ENCODE data around the gene PGAM2.

PGAM2 gene

DNA sequence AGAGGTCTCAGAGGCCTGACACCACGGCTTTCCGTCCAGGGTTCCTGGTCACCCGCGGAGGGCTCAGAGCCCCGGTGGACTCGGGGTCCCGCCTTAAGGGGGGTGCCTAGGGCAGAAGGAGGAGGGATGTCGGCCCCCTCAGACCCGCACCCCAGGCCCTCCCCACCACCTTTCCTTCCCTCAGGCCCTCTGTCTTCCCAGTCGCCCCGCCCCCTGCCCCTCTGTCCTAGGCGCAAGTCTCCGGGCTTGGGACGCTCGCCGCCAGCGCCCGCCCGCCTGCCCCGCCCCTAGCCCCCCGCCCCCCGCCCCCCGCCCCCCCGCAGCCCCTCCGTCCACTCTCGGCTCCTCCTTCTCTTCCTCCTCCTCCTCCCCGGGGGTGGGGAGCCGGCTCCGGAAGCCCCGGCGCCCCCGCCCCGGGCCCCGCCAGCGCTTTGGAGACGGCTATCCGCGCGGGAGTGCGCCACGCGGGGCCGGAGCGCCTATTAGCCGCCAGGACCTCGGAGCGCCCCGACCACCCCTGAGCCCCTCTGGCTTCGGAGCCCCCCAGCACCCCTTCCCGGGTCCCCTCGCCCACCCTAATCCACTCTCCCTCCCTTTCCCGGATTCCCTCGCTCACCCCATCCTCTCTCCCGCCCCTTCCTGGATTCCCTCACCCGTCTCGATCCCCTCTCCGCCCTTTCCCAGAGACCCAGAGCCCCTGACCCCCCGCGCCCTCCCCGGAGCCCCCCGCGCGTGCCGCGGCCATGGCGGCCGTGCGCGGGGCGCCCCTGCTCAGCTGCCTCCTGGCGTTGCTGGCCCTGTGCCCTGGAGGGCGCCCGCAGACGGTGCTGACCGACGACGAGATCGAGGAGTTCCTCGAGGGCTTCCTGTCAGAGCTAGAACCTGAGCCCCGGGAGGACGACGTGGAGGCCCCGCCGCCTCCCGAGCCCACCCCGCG, 38.8 kb upstream of the PGAM2 start, which contains the start of gene AEBP1:
TSS of gene AEBP1 (plus strand) at position 423 of the 937 bp plus-strand sequence. CDS start at position 744, 321 bp downstream.
- no peak for DNase-seq (ENCODE audit: low read depth, low spot score)

DNA sequence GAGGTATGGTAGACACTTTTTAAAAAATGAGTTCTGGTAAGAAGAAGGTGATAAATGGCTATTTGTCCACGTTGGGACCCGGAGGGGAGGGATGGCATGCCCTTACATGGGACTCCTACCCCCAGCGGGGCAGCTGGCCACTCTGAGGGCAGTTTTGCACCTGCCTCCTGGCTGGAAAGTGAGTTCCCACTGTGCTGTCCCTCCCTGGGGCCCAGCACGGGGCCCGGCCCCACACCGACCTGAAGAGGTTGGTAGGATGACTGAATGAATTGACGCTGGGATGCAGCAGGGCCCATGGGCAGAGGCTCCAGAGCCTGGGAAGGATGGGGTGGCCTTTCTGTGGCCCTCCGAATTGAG, 38.2 kb upstream of the PGAM2 start:
- no peak for DNase-seq (ENCODE audit: low read depth, low spot score)

DNA sequence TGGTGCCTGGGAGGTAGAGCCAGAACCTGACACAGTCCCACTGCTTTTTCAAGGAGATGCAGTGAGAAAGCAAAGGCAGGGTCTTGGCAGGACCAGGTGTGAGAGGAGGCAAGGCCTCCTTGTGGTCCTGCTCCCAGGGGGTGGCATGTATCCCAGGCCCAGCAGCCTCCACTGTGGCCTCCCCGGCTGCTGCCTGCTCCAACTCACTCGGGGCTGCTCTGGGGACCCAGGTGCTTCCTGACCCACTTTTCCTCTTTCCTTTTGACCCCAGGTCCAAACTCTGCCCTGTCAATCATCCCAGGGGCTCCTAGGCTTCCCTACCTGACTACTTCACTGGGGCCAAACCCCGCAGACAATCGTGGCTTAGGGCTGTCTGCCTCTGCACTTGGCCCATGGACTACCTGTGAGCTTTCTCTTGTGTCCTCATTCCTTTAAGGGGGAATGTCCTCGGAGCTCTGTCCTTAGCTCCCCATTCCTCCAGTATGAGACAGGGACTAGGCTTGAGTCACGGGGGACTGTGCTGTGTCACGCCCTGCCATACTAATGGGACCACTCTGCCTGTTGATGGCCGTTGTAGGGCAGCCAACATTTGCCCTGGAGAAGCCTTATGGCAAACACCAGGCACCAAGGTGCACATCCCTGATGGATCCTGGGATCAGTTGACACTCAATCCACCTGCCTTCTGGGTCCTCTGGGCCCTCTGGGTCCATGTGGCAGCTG, 37.6 kb upstream of the PGAM2 start:
- DNase-seq (ENCODE audit: low read depth, low spot score) = no peak

DNA sequence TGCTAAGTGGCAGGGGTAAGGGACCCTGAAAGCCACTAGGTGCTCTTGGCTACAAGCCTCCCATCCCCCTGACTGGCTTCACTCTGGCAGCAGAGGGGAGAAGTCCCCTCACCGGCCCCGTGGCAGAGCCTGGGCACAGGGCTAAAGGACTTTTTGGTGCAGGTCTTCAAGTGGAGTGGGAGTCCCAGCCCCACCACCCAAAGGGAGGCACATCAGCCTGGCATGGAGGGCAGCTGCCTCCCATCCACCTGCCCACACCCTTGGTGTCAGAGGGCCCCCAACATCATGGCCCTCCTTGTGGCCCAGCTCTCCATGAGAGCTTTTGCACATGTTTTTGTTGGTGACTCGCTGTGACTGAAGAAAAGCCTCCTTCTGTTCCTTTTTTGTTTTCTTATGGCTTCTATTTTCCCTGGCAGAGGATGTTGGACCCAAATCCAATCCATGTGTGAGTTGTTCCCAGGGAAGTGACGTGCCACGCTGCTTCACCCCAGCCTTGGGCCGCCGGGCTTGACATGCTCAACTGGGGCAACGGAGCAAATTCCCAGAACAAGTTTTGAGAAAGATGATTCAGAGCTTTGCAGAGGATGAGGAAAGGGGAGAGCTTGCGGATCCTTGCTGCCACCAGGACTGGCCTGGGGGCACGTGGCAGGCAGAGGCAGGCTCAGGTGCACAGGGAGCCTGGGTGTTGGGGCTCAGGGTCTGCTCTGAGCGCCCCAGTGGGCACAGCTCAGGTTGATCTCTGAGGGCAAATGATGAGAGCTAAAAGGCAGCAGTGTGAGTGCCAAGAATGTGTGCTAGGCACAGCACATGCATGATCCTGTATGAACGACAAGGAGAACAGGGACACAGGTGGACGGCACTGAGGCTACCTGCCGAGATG, 36.8 kb upstream of the PGAM2 start:
- DNase-seq (ENCODE audit: low read depth, low spot score) = no peak

DNA sequence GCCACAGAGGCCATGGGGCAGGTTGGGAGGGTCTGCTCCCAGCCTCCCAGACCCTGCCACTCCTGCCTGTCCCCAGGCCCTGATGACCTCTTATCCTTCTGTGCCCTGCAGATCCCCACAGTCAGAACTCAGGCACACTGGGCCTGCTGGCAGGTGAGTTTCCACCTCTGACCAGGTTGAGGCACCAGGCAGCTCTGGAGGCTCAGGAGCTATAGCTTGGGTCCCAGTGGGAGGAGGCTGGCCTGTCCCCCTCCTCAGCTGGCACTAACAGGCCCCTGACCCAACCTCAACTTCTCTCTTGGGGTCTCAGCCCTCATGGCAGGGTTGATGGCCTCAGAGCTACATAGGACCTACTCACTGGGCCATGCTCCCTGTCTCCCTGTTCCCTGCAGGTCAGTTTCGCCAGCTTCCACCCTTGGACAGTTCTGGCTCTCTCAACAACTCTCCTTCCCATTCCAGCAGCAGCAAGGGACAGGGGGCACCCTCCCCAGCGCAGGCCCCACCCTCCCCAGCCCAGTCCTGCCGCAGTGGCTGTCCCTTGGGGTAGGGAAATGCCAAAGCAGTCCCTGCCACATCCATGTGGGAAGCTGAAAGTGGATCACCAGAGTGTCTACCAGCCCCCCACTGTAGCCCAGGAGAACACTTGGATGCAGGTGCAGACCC, 36.1 kb upstream of the PGAM2 start:
- no peak for DNase-seq (ENCODE audit: low read depth, low spot score)

DNA sequence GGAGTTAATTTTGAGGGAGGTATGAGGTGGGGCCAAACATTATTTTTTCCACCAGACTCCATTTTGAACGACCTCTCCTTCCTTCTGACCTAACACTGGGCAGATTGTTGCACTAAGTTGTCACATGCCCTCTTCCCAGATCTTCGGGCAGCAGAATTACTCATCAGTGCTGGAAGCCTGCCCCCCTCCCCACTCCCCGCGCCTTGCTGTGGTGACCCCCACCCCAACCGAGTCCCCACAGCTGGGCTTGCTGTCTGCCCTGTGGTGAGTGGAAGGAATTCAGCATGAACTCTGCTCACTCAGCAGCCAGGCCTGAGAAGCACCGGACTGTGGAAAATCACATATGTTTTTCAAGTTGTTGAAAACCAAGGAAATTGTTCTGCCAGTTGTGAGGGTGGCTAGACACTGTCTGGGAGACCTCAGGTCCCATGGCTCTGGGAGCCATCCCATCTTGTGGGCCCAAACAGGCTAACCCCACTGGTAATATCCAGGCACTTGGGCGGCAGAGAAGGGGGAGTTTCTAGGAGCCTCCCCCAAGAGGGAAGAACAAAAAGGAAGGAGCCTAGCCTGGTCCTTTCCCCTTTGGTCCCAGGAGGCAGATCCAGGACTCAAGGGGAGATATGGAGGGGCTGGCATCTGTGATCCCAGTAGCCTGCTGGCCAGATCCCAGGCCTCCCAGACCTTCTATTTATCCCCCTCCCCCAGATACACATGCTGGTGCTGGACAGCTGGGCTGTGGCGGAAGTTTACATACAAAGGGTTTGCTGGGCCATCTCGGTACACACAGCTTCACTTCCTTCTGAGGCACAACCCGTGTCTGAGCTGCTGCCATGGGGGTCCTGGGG, 35.3 kb upstream of the PGAM2 start:
- DNase-seq (ENCODE audit: low read depth, low spot score) = no peak

DNA sequence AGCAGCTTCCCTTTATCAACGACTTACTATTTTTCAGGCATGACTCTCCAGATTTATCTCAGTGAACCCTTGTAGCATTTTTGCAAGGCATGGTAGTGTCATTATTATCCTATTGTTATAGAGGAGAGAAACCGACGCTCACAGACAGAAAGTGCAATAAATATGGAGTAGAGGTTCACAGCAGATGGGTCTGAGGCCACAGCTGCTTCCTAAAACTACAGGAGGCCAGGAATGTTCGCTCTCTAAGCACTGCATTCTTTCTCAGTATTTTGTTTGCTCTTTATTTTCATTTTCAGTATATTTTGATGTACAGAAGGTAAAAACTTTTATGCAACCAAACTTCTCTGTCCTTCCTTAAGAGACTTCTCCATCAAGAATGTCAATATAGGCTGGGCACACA, 34.3 kb upstream of the PGAM2 start:
- DNase-seq (ENCODE audit: low read depth, low spot score) = no peak

DNA sequence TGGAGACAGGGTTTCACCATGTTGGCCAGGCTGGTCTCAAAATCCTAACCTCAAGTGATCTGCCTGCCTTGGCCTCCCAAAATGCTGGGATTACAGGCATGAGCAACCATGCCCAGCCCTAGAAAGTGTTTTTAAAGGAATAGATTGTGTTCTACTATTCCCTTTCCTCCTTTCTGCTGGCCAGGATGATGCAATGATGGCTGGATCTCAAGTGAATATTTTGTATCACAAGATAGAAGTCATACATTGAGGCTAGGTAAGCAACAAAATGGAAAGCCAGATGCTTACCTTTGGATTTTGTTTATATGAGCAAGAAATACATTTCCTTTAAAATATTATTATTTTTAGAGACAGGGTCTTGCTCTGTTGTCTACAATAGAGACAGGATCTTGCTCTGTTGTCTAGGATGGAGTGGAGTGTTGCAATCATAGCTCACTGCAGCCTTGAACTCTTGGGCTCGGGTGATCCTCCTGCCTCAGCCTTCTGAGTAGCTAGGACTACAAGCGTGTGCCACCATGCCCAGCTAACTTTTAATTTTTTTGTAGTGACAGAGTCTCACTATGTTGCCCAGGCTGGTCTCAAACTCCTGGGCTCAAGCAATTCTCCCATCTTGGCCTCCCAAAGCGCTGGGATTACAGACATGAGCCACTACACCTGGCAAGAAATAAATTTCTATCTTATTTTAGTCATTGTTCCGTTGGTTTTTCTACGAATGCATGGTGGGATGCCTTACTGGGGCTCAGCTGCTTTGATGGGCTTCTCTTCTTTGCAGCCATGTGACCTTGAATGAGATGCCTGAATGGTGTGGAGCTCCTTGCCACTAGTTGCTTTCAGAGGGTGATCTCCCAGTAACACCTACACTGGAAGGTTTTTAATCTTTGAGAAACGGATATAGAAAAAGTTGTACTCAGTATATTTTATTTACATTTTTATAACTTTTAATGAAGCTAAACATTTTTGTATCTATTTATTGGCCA, 33.0 kb upstream of the PGAM2 start:
- DNase-seq (ENCODE audit: low read depth, low spot score) = no peak

DNA sequence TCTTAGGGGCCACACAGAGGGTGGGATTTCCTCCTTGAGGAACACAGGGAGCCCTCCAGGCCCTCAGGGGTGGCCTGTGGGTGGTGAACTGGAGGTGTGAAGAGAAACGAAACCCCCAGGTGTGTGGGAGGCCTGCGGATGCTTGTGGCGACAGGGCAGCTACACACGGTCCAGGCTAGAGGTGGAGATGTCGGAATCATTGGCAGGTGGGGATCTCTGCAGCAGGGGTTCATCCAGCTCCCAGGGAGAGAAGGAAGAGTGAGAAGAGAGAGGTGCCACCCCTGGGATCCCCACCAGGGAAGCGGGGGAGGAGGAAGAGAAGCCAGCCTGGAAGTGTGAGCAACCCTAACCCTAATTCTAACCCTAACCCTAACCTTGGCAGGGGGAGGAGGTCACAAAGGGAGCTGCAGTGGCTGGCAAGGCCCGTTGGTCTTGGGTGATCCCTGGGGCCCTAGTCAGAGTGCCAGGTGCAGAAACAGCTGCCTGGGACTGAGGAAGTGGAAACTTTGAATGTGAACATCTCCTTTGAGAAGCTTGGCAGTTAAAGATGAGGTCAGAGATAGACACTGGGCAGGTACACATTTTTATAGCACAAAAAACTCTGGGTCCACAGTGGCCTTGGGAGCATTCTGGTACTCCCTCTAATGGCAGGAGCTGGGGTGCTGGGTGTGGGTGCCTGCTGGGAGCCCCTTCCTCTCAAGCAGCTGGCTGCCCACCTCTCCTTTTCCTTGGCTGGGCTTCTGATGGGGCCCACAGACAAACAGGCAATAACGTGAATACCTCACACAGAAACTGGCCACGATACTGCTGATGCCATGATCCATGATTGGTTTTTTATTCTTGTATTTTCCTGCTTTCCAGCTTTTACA, 31.9 kb upstream of the PGAM2 start:
- no peak for DNase-seq (ENCODE audit: low read depth, low spot score)

DNA sequence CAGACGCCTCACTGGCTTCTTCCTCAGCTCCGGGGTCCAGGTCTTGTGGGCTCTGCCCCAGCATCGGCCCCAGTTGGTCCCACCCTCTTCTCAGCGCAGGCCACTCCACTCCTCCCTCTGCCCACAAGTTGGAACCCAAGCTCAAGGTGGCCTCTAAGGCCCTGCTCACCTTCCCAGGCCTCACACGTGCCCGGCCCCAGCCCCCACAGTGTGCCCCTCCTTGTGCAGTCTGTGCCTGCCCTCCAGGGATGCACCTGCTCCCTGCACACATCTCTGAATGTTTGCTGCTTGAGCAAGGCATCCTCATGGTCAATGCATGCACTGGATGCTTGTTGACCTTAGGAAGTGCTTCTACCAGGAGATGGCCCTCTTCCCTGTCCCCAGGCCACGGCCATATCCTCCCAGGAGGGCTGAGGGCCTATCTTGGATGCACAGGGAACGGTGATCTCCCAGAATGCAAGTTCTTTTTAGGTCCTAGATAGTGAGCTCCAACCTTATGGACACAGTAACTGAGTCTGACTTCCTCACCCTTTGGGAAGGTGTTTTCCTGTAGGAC, 31.0 kb upstream of the PGAM2 start:
- no peak for DNase-seq (ENCODE audit: low read depth, low spot score)

DNA sequence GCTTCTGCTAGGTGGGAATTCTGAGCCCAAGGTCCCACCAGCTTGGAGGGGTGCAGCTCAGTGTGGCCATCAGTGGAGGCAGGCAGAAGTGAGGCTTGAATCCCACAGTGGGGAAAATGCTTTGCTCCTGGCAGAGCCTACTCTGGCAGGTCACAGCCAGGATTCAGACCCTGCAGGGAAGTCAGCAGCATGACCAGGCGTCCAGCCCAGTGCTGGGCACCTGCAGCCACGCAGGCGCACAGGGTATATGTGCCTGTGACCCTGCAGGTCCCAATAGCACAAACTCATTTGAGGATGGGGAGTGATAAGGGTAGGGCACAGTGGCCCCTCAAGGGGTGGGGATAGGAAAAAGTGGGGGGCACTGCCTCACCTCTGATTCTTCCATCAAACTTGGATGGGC, 30.4 kb upstream of the PGAM2 start:
- no peak for DNase-seq (ENCODE audit: low read depth, low spot score)

DNA sequence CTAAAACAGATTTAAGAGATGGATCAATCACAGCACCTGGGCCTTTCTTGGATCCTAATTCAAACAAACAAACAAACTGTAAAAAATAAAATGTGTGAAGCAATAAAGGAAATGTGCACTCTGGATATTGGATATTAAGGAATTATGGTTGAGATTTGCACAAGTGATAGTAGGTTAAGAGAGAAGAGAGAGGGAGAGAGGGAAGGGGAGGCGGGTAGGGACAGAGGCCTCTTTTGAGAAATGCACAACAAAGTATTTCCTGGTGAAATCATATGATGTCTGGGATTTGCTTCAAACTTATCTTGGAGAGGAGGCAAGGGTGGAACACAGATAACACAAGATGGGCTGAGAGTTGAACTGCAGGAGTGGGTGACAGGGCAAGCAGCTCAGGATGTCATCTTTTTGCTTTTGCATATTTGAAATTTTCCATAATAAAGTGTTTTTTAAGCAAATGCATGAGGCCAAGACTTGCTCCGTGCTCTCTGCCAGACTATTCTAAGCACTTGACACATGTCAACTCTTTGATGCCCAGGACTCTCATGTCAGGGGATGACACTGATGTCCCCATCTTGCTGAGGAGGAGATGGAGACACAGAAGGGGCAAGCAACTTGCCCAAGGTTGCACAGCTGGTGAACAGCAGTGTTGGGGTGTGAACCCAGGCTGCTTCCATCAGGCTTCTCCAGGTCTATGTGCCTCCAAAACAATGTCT, 29.7 kb upstream of the PGAM2 start:
- no peak for DNase-seq (ENCODE audit: low read depth, low spot score)

DNA sequence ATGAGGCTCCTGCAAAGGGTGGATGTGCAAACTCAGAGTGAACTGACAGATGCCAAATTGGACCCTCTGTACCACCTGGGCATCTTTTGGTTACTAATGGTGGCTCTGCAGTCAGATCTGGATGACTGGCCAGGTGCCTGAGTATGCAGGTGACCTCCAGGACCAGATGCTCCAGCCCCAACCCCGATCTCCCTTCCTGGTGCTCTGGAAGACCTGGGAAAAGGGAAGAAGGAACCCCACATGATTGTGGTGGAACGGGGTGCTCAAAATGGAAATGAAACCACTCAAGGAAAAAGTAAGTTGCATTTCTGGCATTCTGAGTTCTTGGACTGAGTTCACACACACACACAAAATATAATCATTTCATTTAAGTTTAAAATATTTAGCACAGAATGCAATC, 29.0 kb upstream of the PGAM2 start:
- no peak for DNase-seq (ENCODE audit: low read depth, low spot score)

DNA sequence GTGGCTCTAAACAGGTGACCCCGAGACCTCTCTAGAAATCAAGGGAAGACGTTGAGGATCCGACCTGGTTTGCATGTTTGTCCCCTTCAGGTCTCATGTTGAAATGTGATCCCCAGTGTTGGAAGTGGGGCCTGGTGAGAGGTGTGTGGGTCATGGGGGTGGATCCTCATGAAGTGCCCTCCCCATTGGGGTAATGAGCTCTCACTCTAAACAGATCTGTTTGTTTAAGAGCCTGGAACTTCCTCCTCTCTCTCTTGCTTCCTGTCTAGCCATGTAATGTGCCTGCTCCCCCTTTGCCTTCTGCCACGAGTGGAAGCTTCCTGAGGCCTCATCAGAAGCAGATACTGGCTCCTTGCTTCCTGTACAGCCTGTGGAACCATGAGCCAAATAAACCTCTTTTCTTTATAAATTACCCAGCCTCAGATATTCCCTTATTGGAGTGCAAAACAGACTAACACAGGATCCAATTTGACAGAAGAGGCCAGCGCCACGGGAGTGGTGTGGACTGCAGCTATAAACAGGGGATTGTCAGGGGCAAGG, 27.8 kb upstream of the PGAM2 start:
- DNase-seq (ENCODE audit: low read depth, low spot score) = no peak

DNA sequence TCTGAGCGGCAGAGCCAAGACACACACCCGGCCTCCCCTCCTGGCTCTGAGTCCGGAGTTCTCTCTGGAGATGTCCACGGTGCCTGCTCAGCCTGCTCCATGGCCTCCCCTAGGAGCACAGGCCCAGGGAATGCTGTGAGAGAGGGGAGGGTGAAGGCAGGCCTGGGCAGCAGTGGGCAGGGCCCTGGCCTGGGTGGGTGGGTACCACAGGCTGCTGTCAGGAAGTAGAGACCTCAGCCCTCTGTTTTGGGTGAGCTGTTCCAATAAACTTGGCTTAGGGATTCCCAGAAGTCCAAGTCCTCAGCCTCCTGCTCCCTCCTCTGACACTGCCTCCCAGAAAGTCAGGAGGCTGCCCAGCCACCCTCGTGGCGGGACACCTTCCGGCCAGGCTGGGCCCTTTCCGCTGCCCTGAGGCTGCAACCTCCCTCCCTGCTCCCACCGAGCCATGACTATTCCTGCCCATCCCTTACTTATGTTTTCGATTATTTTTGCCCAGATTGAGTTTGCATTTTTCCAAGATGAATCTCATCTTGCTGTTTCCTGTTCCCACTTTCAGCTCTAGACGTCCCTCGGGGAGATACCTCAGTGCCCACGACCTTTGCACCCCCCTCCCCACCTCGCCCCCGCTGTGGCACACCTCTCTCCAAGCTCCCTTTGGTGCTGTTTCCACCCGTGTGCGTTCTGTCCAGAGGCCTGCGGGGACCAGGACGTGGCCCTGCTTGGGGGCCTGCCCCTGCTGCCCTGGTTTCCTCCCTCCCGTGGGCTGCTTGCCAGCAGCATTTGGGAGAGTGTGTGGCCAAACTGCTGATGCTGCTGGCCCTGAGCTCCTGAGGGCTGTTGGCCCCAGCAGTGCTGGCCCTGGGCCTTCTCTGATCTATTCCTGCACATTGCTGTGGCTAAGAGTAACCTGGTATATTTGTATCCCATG, 22.8 kb upstream of the PGAM2 start:
- DNase-seq (ENCODE audit: low read depth, low spot score) = no peak

DNA sequence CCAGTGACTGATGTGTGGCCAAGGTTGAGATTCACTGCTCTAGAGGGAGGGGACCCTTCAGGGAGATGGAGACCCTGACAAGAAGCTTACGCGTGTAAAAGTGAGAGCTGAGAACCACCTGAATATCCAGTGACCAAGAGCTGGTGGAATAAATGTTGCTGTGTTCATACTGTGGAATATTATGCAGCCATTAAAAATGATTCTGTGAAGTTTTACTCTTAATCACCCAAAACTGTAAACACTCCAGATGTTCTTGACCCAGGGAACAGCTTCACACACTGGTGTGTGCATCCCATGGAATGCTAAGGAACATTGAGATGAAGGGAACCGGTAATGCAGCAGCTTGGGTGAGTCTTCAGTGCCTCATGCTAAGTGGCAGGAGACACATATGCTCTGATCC, 21.3 kb upstream of the PGAM2 start:
- no peak for DNase-seq (ENCODE audit: low read depth, low spot score)

Measured in iPS DF 19.7 (cell line).